Trophoblast cell (in vitro differentiated cells and primary cell): ENCODE measurements around the gene KIAA0232.
A peak's percentile ranks its signal among the peaks of the same experiment; 100 is the strongest.

ENCODE experiments used
- DNase-seq, 2 donors: peaks; one replicate each; pipeline ENCODE4 v3.0.0-alpha.2; 2016
- H2AFZ ChIP-seq: 2 replicates; pipeline ENCODE4 v1.6.1; 2013; ENCODE audit warnings: low read length, moderate library complexity, mild to moderate bottlenecking; ENCODE audit not compliant: insufficient read depth, poor library complexity
- H2AK5ac ChIP-seq: 2 replicates; pipeline ENCODE4 v1.6.1; 2013; ENCODE audit warnings: mild to moderate bottlenecking, low read length
- H2BK120ac ChIP-seq: 2 replicates; pipeline ENCODE4 v1.6.1; 2013; ENCODE audit warnings: low read length, mild to moderate bottlenecking, moderate library complexity; ENCODE audit not compliant: insufficient read depth, poor library complexity
- H2BK12ac ChIP-seq: 2 replicates; pipeline ENCODE4 v1.6.1; 2013; ENCODE audit warnings: mild to moderate bottlenecking, low read length, moderate library complexity
- H2BK5ac ChIP-seq: 2 replicates; pipeline ENCODE4 v1.6.1; 2013; ENCODE audit warnings: low read length, low read depth, moderate library complexity, mild to moderate bottlenecking; ENCODE audit not compliant: poor library complexity
- H3K14ac ChIP-seq: 2 replicates; pipeline ENCODE4 v1.6.1; 2013; ENCODE audit warnings: mild to moderate bottlenecking, low read length
- H3K18ac ChIP-seq: 2 replicates; pipeline ENCODE4 v1.6.1; 2013; ENCODE audit warnings: mild to moderate bottlenecking, low read length
- H3K23ac ChIP-seq: 2 replicates; pipeline ENCODE4 v1.6.1; 2013; ENCODE audit warnings: low read length
- H3K27ac ChIP-seq: 2 replicates; pipeline ENCODE4 v1.5.1; 2013; ENCODE audit warnings: low read depth, mild to moderate bottlenecking, inconsistent platforms, low read length, moderate library complexity
- H3K27me3 ChIP-seq: 2 replicates; pipeline ENCODE4 v1.6.1; 2013; ENCODE audit warnings: inconsistent platforms, mild to moderate bottlenecking, low read length, moderate library complexity; ENCODE audit not compliant: insufficient read depth
- H3K36me3 ChIP-seq, 2 experiments: 1 replicate in 1 of 2; 2 replicates in 1 of 2; pipeline ENCODE4 v1.6.1; 2013; ENCODE audit warnings: low read length in 2 of 2, mild to moderate bottlenecking in 2 of 2, moderate library complexity in 1 of 2; ENCODE audit not compliant: insufficient read depth in 2 of 2, control insufficient read depth in 1 of 2
- H3K4ac ChIP-seq: 2 replicates; pipeline ENCODE4 v1.6.1; 2013; ENCODE audit warnings: low read depth, mild to moderate bottlenecking, low read length, moderate library complexity
- H3K4me1 ChIP-seq, 2 experiments: 1 replicate in 1 of 2; 2 replicates in 1 of 2; pipeline ENCODE4 v1.6.1; 2013; ENCODE audit warnings: low read length in 2 of 2, mild to moderate bottlenecking in 2 of 2, moderate library complexity in 1 of 2; ENCODE audit not compliant: insufficient read depth in 2 of 2, control insufficient read depth in 1 of 2
- H3K4me2 ChIP-seq: 2 replicates; pipeline ENCODE4 v1.6.1; 2013; ENCODE audit warnings: inconsistent platforms, mild to moderate bottlenecking, low read length, moderate library complexity
- H3K4me3 ChIP-seq: 2 replicates; pipeline ENCODE4 v1.5.1; 2013; ENCODE audit warnings: mild to moderate bottlenecking, low read depth, low read length, inconsistent platforms
- H3K79me1 ChIP-seq: one replicate; pipeline ENCODE4 v1.6.1; 2013; ENCODE audit warnings: low read length
- H3K79me2 ChIP-seq: 2 replicates; pipeline ENCODE4 v1.6.1; 2013; ENCODE audit warnings: low read length, mild to moderate bottlenecking; ENCODE audit not compliant: control insufficient read depth, insufficient read depth, poor library complexity
- H3K9ac ChIP-seq: 2 replicates; pipeline ENCODE4 v1.6.1; 2013; ENCODE audit warnings: mild to moderate bottlenecking, low read length
- H3K9me3 ChIP-seq: 2 replicates; pipeline ENCODE4 v1.6.1; 2013; ENCODE audit warnings: low read depth, mild to moderate bottlenecking, control low read depth, inconsistent platforms, low read length; ENCODE audit not compliant: insufficient read depth
- H4K12ac ChIP-seq: 2 replicates; pipeline ENCODE4 v1.6.1; 2013; ENCODE audit warnings: low read depth, mild to moderate bottlenecking, low read length, moderate library complexity
- H4K8ac ChIP-seq: 2 replicates; pipeline ENCODE4 v1.6.1; 2013; ENCODE audit warnings: low read depth, mild to moderate bottlenecking, low read length, moderate library complexity
- H4K91ac ChIP-seq: one replicate; pipeline ENCODE4 v1.6.1; 2013; ENCODE audit warnings: low read depth, mild to moderate bottlenecking, low read length, moderate library complexity
- WGBS: extraction: QIAGEN DNeasy Blood & Tissue Kit; methylation state at CpG from one replicate; pipeline ENCODE4 v1.1.7; 2013; ENCODE audit warnings: missing lambda C conversion rate; ENCODE audit not compliant: insufficient read length, insufficient coverage; ENCODE audit errors: extremely low coverage; 5-methylcytosine and 5-hydroxymethylcytosine counted together

The KIAA0232 gene

DNA sequence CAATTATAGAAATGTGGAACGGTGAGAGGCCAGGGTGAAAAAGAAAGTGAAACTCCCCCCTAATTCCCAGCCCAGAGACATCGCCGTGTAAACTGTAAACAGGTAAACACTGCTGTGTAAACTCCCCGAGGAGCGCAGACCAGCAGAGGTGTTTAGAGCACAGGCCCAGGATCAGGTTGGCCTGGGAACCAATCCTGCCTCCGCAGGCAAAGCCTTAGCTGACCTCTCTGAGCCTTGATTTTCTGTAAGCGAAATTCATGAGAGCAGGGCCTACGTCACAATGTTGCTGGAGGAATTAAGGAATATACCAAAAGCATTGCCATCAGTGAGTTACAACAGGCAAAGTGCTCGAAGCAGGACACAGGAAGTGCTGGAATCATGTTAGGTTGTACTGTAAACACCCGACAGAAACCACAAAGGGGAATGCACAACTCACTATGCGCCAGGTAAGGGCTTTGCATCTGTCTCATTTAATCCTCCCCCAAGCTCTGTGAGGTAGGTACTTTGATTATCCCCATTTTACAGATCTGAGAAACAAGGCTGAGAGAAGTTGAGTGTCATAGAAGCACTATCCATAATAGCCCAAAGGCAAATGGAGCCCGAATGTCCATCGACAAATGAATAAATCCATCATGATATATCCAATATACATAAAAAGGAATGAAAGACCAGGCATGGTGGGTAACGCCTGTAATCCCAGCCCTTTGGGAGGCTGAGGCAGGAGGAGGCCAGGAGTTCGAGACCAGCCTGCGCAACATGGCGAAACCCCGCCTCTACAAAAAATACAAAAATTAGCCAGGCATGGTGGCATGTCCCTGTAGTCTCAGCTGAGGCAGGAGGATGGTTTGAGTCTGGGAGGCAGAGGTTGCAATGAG lies 30.7 kb upstream of the KIAA0232 start:
- no peaks in the 10 kb centered on the region for H3K36me3 ChIP-seq
- no peak overlapping the region for H3K18ac ChIP-seq
- peaks cover 4 to 25% of the 10 kb centered on the region in 2 experiments for H3K4me1 ChIP-seq
- H2BK5ac ChIP-seq: no peak overlapping the region
- H3K27me3 ChIP-seq: no peaks in the 10 kb centered on the region
- H3K79me1 ChIP-seq: peaks cover 5% of the 10 kb centered on the region
- H3K4me3 ChIP-seq: no peak overlapping the region
- no CpG with 5 or more reads among the region's 18 CpGs for WGBS
- H3K27ac ChIP-seq: no peak overlapping the region
- peak overlapping the region; percentile 54 for H4K8ac ChIP-seq
- peak overlapping the region; percentile 32 for H2BK12ac ChIP-seq
- no peak overlapping the region for H3K14ac ChIP-seq
- peak in 1 of 2 donors; percentile 58 for DNase-seq
- no peaks in the 10 kb centered on the region for H3K79me2 ChIP-seq
- no peak overlapping the region for H3K9ac ChIP-seq
- H4K91ac ChIP-seq: peak overlapping the region; percentile 20
- no peak overlapping the region for H3K4ac ChIP-seq
- no peak overlapping the region for H3K23ac ChIP-seq
- no peaks in the 10 kb centered on the region for H3K9me3 ChIP-seq
- H2AK5ac ChIP-seq: no peak overlapping the region
- no peak overlapping the region for H3K4me2 ChIP-seq
- peak overlapping the region; percentile 30 for H2AFZ ChIP-seq
- H4K12ac ChIP-seq: no peak overlapping the region
- H2BK120ac ChIP-seq: peak overlapping the region; percentile 56

DNA sequence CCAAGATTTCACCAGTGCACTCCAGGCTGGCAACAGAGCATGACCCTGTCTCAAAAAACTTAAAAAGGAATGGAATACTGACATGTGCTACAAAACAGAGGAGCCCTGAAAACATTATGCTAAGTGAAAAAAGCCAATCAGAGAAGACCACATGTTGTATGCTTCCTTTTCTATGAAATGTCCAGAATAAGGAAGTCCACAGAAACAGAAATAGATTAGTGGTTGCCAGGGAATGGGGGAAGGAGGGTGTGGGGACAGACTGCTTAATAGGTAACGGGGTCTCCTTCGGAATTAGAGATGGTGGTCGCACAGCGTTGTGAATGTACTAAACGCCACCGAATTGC lies 30.1 kb upstream of the KIAA0232 start:
- no peak overlapping the region for H3K18ac ChIP-seq
- no peak overlapping the region for H3K4ac ChIP-seq
- no peak overlapping the region for H2BK5ac ChIP-seq
- H3K27me3 ChIP-seq: no peaks in the 10 kb centered on the region
- no peak overlapping the region for H2BK12ac ChIP-seq
- H3K14ac ChIP-seq: no peak overlapping the region
- no peak overlapping the region for H2AK5ac ChIP-seq
- H3K79me1 ChIP-seq: peaks cover 5% of the 10 kb centered on the region
- no peak overlapping the region for H4K12ac ChIP-seq
- H3K4me3 ChIP-seq: no peak overlapping the region
- H3K27ac ChIP-seq: no peak overlapping the region
- no peaks in the 10 kb centered on the region for H3K36me3 ChIP-seq
- H3K4me1 ChIP-seq: peaks cover 4 to 25% of the 10 kb centered on the region in 2 experiments
- WGBS: no CpG with 5 or more reads among the region's 6 CpGs
- no peak overlapping the region for H3K9ac ChIP-seq
- H4K91ac ChIP-seq: no peak overlapping the region
- H4K8ac ChIP-seq: no peak overlapping the region
- H2BK120ac ChIP-seq: no peak overlapping the region
- H3K9me3 ChIP-seq: no peaks in the 10 kb centered on the region
- no peak overlapping the region for H3K4me2 ChIP-seq
- no peak overlapping the region for H3K23ac ChIP-seq
- H2AFZ ChIP-seq: no peak overlapping the region
- no peak for DNase-seq
- no peaks in the 10 kb centered on the region for H3K79me2 ChIP-seq

DNA sequence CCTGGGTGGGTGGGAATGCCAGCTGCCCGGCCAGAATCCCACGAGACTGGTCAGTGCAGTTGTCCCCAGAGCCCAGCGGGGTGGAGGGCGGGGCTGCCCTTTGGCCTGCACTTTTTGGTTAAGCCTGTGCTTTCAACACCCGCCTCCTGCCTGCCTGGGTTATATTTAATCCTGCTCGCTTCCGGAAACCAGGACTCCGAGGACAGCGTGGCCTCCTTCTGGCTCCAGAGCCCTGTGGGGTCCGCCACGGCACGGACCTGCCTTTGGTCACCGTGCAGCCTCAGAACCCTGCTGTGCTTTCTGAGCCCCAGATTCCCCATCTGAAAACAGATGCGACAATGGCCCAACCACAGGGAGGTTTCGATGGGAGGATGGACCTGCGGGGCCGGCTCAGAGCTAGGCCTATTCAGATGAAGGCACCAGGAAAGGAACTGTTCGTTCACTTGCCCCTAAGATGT lies 29.4 kb upstream of the KIAA0232 start:
- H3K9ac ChIP-seq: no peak overlapping the region
- peaks cover 4 to 25% of the 10 kb centered on the region in 2 experiments for H3K4me1 ChIP-seq
- peak overlapping the region; percentile 75 for H3K14ac ChIP-seq
- peak; percentile 73 to 84 for DNase-seq
- H2AK5ac ChIP-seq: no peak overlapping the region
- no peaks in the 10 kb centered on the region for H3K9me3 ChIP-seq
- no peaks in the 10 kb centered on the region for H3K36me3 ChIP-seq
- no peak overlapping the region for H3K4me2 ChIP-seq
- no peak overlapping the region for H3K4me3 ChIP-seq
- peak overlapping the region; percentile 52 for H2AFZ ChIP-seq
- no CpG with 5 or more reads among the region's 18 CpGs for WGBS
- H3K23ac ChIP-seq: no peak overlapping the region
- H4K91ac ChIP-seq: peak overlapping the region; percentile 56
- H2BK5ac ChIP-seq: no peak overlapping the region
- H2BK12ac ChIP-seq: peak overlapping the region; percentile 86
- peaks cover 5% of the 10 kb centered on the region for H3K79me1 ChIP-seq
- no peaks in the 10 kb centered on the region for H3K79me2 ChIP-seq
- H3K18ac ChIP-seq: no peak overlapping the region
- H4K12ac ChIP-seq: peak overlapping the region; percentile 67
- no peaks in the 10 kb centered on the region for H3K27me3 ChIP-seq
- H3K27ac ChIP-seq: no peak overlapping the region
- peak overlapping the region; percentile 63 for H4K8ac ChIP-seq
- no peak overlapping the region for H3K4ac ChIP-seq
- H2BK120ac ChIP-seq: no peak overlapping the region

DNA sequence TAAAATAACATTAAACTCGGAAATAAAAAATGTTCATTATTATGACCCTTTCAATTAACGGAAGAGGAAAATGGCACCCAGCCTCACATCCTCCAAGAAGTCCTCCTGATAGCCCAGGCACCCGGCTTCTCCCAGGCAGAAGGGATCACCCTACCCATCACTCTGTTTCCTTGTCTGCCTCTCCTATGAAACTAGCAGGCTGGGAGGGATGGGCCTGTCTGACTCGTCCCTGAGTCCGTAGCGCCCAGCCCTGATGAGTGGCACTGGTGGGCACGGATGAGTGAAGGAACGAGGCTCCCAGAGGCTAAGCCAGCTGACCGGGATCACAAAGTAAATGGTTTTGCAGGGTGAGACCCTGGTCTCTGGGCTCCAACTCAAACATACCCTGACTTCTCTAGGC lies 28.6 kb upstream of the KIAA0232 start:
- H3K4me2 ChIP-seq: no peak overlapping the region
- H2AK5ac ChIP-seq: no peak overlapping the region
- H2BK120ac ChIP-seq: no peak overlapping the region
- H2AFZ ChIP-seq: no peak overlapping the region
- no peak overlapping the region for H3K4ac ChIP-seq
- no peak overlapping the region for H3K18ac ChIP-seq
- H4K8ac ChIP-seq: peak overlapping the region; percentile 2
- peaks cover 4 to 30% of the 10 kb centered on the region in 2 experiments for H3K4me1 ChIP-seq
- H3K27ac ChIP-seq: no peak overlapping the region
- no peak overlapping the region for H3K14ac ChIP-seq
- DNase-seq: no peak
- no peak overlapping the region for H3K23ac ChIP-seq
- no peak overlapping the region for H3K9ac ChIP-seq
- H3K36me3 ChIP-seq: no peaks in the 10 kb centered on the region
- H4K12ac ChIP-seq: no peak overlapping the region
- H2BK12ac ChIP-seq: no peak overlapping the region
- peaks cover 5% of the 10 kb centered on the region for H3K79me1 ChIP-seq
- no peaks in the 10 kb centered on the region for H3K9me3 ChIP-seq
- H3K27me3 ChIP-seq: no peaks in the 10 kb centered on the region
- no peak overlapping the region for H3K4me3 ChIP-seq
- WGBS: no CpG with 5 or more reads among the region's 9 CpGs
- H4K91ac ChIP-seq: peak overlapping the region; percentile 36
- H2BK5ac ChIP-seq: no peak overlapping the region
- no peaks in the 10 kb centered on the region for H3K79me2 ChIP-seq
